Skin epidermis (tissue), 12 donors: ENCODE measurements around the gene SH3D19.
A peak's percentile ranks its signal among the peaks of the same experiment; 100 is the strongest.
"Not testable (repeated sequence)": the region's sequence is repeated elsewhere in the genome, so short reads cannot be mapped to it uniquely, and the experiment has no call there.

Source experiments
- H3K27ac ChIP-seq, 21 experiments: fragments of 200-600 bp; sonication (generic) in 11 of 21; one replicate each; pipeline ENCODE4 v1.5.0; 2020; ENCODE audit warnings: mild to moderate bottlenecking in 3 of 21, inconsistent platforms in 2 of 21, moderate library complexity in 2 of 21
- H3K4me3 ChIP-seq, 7 experiments: fragments of 200-600 bp; sonication (generic) in 2 of 7; one replicate each; pipeline ENCODE4 v1.5.0; 2020; ENCODE audit warnings: inconsistent platforms in 2 of 7, mild to moderate bottlenecking in 2 of 7, moderate library complexity in 1 of 7

Gene SH3D19

DNA sequence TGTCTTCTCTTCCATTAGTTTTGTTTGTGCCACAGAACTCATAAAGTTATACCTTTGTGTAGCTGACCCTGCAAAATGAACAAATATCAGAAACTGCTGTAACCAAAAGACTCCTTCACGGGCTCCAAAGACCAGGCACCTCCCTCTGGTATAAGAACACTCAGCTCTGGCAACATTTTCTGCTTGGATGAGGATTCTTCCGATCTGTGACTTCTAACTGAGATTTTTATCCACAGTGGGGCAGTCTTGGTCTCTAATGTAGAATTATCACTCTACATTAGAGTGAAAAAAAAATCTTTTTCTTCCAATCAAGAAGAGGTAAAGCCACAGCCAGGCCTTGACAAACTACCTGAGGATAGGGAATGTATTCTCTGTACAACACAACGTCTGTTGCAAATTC lies 86.9 kb downstream of the SH3D19 start:
- no peak overlapping the region for H3K4me3 ChIP-seq
- H3K27ac ChIP-seq = no peak overlapping the region

DNA sequence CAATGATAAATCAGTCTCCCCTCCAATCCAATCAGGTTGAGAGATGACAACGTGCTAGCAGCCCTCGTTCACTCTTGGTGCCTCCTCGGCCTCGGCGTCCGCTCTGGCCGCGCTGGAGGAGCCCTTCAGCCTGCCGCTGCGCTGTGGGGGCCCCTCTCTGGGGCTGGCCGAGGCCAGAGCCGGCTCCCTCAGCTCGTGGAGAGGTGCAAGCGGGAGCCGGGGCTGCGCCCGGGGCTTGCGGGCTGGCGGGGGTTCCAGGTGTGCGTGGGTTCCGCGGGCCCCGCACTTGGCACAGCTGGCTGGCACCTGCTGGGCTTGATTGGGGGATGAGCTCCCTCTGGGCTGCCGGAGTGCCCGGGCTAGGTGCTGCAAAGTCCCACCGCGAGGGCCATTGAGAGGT lies 89.4 kb downstream of the SH3D19 start:
- H3K4me3 ChIP-seq = no peak overlapping the region
- H3K27ac ChIP-seq = no peak overlapping the region

DNA sequence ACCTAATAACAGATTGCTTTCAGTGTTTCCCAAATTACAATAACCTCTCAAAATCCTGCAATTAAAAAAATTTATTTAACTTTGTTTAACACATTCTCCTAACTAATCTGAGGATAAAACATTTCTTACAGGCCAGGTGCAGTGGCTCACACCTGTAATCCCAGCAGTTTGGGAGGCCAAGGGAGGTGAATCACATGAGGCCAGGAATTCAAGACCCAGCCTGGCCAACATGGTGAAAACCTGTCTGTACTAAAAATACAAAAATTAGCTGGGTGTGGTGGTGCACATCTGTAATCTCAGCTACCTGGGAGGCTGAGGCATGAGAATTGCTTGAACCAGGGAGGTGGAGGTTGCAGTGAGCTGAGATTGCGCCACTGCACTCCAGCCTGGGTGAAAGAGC lies 90.0 kb downstream of the SH3D19 start:
- H3K4me3 ChIP-seq, H3K27ac ChIP-seq: not testable (repeated sequence)

DNA sequence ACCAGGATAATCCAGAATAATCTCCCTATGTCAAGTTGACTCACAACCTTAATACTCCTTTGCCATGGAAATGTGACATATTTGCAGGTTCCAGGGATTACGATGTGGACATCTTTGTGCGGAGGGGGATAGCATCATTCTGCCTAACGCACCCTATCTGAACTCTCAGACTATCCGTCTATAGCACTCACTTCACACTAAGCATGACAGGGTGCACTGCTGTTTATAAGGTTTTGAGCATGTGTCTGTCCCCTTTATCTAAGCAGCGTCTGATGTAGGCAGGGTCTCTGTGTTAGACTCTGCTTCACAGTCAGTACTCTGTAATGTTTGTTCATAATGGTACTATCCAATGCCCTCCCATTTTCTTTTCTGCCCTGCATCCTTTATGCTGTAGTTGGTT lies 91.8 kb downstream of the SH3D19 start:
- no peak overlapping the region for H3K27ac ChIP-seq
- H3K4me3 ChIP-seq = no peak overlapping the region

DNA sequence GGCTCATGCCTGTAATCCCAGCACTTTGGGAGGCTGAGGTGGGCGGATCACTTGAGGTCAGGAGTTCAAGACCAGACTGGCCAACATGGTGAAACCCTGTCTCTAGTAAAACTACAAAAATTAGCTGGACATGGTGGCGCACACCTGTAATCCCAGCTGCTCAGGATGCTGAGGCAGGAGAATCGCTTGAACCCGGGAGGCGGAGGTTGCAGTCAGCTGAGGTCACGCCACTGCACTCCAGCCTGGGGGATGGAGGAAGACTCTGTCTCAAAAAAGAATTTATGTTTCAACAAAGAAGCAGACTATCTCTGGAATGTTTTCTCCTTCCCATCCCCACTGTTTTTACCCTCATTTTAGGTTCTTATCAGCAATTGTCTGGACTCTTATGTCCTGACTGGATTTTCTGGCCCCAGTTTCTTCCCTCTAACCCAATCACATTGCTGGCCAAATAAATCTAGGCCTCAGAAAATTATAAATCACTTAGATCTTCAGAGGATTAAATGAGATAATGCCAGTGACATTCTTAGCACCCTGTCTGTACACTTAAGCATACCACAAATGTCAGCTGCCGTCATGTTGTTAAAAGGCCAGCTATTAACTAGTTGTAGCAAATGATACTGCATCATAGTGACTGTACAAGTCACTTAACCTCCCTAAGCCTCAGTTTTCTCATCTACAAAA lies 93.3 kb downstream of the SH3D19 start:
- H3K4me3 ChIP-seq = no peak overlapping the region
- peak overlapping the region in 2 of 21 experiments; percentile 6 to 31 for H3K27ac ChIP-seq

DNA sequence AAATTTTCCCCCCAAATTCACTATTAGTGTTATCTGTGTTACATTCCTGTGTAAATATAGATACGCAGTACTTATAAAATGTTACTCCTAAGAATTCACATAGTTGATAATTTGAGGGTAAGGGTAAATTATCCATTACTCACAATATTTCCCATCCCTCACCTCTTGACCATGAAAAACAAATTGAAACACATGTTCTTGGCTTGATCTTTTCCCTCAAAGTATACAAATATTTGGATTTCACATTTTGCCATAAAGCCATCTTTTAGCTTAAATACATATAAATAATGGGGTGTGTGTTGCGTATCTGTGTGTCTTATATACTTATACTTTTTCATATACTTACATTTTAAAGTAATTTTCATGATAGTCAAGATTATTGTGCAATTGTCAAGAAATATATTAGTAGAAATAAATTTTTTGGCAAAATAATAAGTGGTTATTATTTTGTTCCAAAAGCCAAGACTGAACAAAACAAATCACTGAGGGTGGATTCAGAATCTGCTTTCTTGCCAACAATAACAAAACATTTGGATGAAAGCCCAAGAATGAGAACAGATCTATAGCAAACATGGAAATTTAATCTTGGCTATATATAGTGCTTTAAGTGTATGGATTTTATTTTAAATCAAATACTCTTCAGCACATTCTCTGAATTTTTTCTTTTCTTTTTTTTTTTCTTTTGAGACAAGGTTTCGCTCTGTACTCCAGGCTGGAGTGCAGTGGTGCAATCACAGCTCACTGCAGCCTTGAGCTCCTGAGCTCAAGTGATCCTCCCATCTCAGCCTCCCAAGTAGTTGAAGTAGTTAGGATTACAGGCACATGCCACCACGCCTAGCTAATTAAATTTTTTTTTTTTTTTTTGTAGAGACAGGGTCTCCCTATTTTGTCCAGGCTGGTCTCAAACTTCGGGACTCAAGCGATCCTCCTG lies 97.0 kb downstream of the SH3D19 start:
- Histone ChIP-seq H3K4me3 (no peak overlapping the region), H3K27ac (peak overlapping the region in 16 of 21 experiments; percentile 8 to 85 (median 50))

DNA sequence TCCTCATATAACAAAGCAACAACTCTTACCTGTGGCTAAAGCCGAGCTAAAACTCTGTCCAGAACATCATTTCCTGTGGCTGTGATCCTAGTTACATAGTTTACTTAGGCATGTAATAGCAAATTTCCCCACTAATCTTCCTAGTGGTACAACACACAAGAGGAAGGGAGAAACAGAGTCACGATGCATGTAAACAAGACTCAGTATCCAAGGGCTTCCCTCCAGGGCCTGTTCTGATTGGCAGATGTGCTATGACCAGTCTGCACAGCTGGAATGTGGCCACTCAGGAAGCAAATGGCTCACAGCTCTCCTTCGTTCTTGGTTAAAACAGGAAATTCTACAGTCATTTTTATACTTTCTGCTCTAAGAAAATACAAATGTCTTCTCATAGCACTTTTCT lies 97.7 kb downstream of the SH3D19 start:
- Histone ChIP-seq H3K27ac (peak overlapping the region in 19 of 21 experiments; percentile 8 to 85 (median 48)), H3K4me3 (peak overlapping the region in 4 of 7 experiments; percentile 1 to 31 (median 4))

DNA sequence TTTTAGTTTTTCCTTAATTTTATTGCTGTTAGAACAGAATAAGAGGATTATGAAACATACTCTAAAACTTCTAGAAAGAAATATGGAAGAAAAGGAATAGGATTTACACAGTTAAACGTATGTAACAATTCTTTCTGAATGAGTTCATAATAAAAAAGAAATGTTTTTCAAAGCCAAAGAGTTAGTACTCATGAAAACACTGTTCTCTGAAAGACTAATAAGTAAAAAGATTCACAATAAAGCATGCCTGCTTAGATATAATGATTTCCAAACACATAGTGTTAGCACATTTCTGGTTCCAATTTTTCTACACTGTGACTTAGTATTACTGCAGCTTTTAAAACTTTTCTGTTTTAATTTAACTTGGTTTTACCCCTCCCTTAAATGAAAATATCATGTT lies 98.2 kb downstream of the SH3D19 start:
- H3K27ac ChIP-seq = peak overlapping the region in 16 of 21 experiments; percentile 8 to 85 (median 58)
- H3K4me3 ChIP-seq = peak overlapping the region in 4 of 7 experiments; percentile 1 to 31 (median 4)

DNA sequence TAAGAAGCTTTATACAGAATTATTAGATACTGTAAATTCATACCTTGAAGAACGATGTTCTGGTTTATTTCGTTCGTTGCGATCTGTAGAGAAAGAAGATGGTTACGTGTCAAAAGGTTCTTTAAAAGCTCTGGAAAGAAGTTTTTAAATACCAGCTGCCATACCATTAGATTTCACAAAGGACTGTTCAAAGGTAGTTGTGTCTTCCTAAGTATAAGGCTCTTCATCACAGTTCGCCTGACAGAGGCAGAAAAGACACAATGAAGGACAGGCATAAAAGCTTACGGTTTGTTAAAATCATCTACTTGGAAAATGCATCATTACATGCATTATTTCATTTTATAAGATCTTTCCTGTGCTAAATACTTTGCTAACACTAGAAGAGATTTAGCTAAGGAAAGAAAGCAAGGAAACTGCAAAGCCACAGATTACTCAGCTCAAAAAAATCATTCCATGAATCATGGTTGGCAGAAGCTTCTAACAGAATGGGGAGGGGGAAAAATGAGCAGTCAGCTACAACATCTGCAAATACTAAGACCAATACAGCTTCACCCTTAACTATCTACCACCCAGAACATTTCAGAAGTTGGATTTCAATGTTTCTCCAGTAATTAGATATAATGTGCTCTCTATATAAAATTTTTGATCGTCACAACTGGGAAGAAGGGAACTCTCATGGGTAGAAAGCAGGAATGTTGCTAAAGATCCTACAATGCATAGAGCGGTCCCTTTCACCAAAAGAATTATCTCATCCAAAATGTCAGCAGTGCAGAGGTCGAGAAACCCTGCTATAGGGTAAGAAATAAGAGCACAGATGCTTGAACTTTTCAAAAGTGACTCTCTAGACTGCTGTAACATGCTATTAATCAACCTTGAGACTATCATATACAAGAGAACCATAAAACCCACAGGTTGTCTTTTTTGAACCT lies 99.1 kb downstream of the SH3D19 start:
- peak overlapping the region in 18 of 21 experiments; percentile 2 to 85 (median 58) for H3K27ac ChIP-seq

DNA sequence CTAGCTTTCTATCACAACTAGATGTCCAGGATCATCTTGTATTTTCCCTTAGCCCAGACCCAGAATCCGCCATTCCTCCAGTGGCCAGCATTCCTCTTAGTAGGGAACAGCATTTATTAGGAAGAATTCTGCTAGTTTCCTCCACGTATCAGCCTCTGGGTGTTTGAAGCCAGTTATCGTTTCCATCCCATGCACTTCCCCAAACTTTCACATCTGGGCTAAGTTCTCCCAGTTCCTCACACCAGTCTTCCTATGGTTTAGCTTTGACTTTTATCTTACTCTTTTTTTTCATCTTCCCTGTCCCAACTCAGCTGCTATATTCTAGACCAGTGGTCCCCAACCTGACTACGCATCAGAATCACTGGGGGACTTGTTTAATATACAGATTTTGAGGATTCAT lies 101.9 kb downstream of the SH3D19 start:
- Histone ChIP-seq H3K27ac (no peak overlapping the region), H3K4me3 (no peak overlapping the region)

More for the DNA sequence above, 99.1 kb downstream of the SH3D19 start:
- peak overlapping the region in 6 of 7 experiments; percentile 1 to 31 (median 22) for H3K4me3 ChIP-seq

DNA sequence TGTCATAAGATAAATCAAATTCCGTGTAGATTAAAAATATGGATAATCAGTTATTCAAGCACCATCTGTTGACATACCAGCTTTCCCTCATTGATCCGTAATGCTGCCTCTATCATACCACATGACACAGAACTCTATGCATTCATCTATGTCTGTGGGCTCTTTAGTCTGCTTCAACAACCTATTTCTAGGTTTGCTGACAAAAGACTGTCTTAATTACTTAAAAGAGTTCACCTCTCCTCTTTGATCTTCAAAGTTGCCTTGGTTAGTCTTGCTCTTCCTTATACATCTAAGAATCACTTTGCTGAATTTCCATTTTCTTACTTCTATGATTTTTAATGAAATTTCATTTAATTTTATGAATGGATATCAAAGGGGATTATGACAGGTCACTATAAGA lies 105.5 kb downstream of the SH3D19 start:
- no peak overlapping the region for H3K4me3 ChIP-seq
- H3K27ac ChIP-seq = no peak overlapping the region

DNA sequence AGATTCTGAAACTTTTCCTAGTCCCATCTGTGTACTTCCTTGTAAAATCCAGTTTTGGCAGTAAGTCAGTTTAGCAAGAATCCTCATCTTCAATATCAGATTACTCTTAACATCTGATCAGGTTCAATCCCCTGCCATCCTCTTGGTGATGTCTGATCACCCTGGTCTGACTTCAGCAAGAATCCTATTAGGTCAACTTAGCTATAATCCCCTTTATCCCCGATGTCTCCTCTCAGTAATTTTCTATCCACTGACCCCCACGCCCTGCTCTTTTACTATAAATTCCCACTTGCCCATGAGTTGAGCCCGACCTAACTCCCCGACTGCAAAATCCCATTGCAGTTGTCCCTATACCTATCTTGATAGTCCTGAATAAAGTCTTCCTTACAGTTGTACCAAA lies 106.3 kb downstream of the SH3D19 start:
- Histone ChIP-seq H3K4me3 (no peak overlapping the region), H3K27ac (no peak overlapping the region)

DNA sequence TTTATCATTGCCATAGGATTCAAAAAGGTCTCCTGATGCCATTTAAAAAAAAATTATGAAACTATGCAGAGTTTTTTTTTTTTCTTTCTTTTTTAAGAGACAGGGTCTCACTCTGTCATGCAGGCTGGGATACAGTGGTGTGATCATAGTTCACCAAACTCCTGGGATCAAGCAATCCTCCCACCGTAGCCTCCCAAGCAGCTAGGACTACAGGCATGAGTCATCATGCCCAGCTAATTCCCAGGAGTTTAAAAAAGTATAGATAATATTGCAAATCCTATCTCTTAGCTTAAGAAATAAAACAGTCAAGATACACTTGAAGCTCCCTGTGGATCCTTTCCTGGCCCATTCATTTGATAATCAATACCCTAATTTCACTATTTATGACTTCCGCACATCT lies 107.1 kb downstream of the SH3D19 start:
- no peak overlapping the region for H3K4me3 ChIP-seq
- no peak overlapping the region for H3K27ac ChIP-seq

DNA sequence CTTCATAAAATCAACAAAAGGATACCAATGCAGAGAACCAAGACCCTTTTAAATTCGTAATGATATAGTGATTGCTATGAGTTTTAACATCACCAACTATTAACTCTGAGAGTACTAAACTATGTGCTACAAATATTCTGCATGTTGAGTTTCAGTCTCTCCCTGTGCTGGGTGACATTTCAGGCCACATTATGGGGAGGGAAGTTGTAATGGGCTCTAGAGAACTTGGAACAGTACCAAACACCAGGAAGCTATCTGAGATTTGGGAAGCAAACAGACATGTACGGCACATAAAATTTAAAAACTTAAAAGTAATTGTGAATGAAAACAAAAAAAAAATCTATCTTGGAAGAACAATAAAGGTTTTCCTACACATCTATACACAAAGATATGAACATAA lies 108.1 kb downstream of the SH3D19 start:
- Histone ChIP-seq H3K27ac (no peak overlapping the region), H3K4me3 (no peak overlapping the region)

DNA sequence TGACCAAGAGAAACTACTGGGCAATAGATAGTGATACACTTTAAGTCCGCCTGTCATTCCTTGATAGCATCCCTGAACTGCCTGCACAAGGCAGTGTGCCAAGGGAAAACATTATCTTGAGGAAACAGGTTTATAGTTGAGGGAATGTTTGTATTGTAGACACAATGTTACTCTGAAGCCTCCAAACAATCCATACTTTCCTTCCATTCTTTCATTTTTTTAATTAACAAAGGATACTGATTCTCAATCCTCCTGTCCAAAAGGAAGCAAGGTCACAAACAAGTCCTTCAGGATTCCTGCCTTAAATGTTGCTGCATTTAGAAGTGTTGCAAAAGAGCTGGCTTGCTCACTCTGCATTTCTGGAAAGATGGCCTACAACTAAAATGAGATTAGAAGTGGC lies 110.1 kb downstream of the SH3D19 start:
- H3K4me3 ChIP-seq = no peak overlapping the region
- H3K27ac ChIP-seq = peak overlapping the region in 3 of 21 experiments; percentile 10 to 37 (median 11)

DNA sequence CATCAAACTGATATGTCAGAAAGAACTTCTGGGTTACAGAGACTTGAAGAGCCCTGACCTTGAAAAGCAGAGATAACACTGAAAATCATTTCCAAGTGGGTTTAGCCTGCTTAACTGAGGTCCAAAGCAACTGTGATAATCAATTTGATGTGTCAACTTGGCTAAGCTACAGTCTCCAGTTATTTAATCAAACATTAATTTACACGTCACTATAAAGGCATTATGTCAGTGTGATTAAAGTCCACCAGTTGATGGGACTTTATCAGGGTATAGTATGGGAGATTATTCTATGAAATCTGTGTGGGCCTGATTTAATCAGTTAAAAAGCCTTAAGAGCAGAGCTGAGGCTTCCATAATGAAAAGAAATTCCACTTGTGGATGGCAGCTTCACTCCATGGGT lies 117.5 kb downstream of the SH3D19 start:
- Histone ChIP-seq H3K27ac (peak overlapping the region in 1 of 21 experiments; percentile 17), H3K4me3 (no peak overlapping the region)

DNA sequence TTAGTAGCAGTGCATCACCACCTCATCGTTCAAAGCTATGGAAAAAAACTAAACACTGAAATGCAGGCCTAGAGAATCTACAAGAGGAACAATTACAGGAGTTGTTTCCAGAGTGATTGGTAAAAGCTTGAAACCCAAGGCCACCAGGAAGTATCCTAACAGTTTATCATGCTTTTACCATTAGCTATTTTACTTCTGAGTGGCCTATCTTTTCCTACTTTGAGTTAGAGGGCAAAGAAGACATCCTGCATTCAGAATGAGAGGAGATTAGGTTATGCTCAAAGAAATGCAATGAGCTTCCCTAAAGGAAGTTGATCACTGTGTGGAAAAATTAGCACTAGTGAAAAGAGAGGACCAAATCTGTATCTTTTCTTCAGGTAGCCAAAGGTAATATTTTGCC lies 118.2 kb downstream of the SH3D19 start:
- Histone ChIP-seq H3K4me3 (no peak overlapping the region), H3K27ac (peak overlapping the region in 3 of 21 experiments; percentile 22 to 49 (median 22))

DNA sequence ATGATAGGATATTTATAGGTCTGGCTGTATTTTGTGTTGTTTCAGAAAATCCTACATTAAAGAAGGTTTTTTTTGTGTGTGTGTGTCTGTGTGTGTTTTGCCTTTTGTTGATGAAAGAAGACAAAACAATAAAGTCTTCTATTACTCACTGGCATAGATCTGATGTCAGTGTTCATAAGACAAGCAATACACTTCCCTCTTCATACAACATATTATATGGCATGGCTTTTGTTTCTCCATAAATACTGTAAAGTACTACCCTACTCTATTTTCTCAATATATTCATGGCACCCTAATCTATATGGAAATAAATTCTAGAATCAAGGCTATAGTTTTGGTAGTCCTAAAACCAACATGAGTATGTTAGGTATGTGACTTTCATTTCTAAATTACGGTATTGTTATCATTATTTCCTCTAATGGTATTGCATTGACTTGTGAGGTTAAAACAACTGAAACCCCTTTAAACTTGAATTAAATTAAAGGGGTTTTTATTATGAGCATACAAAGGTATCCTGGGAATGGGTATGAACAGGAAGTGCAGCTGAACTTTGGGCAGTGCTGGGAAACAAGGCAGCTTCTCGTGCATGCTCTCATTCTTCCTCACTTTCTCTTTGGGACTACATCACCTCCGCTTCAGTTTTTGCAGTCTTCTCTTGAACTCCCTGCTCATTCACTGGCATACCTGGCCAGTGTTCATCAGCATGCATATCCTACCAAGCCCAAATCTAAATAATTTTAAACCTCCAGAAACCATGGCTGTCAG lies 119.0 kb downstream of the SH3D19 start:
- Histone ChIP-seq H3K4me3 (no peak overlapping the region), H3K27ac (peak overlapping the region in 4 of 21 experiments; percentile 10 to 42 (median 26))

DNA sequence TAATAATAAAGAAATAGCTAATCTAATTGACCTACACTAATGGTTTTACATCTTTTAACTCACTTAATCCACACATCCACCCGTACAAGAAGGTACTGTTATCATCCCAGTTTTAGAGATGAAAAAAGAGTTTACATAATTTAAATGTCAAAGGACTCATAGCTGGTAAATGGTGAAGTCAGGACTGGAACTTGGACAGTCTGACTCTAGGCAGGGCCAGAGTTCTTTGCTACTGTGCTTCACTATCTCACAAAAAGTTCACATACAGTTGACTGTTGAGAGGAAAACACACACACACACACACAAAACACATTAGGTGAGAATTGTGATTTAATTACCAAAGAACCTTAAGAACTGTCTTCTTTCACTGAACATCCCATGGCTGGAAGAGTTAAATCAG lies 119.7 kb downstream of the SH3D19 start:
- H3K4me3 ChIP-seq = no peak overlapping the region
- H3K27ac ChIP-seq = peak overlapping the region in 3 of 21 experiments; percentile 22 to 42 (median 26)
